IMR-90 (cell line): ENCODE data around the gene OR52I2. TPM values are rescaled to one million over a fixed set of nuclear protein-coding genes. Genes with fewer than 3 reads are reported as not detected.

ENCODE experiments used
- ATAC-seq: fragments of 200-7000 bp; cut with Tn5 transposase; 2 replicates; pipeline ENCODE4 v1.9.1; 2020; ENCODE audit warnings: low read depth, mild to moderate bottlenecking, moderate library complexity
- BruUV-seq: library from RNA; stranded (reverse); fragments of 400-500 nt; replicated peaks from 2 replicates; lab custom pipeline; 2021; lab: Mats Ljungman, UMichigan
- CTCF ChIA-PET: fragments of 300-600 bp; formaldehyde crosslinking; extraction: SDS; loops from one replicate; lab custom pipeline; 2021; ENCODE audit warnings: antibody characterized with exemption; lab: Yijun Ruan, JAX
- POLR2A ChIA-PET: fragments of 300-600 bp; sonication (Branson Sonifier 250); formaldehyde crosslinking; loops from one replicate; lab custom pipeline; 2022; ENCODE audit warnings: antibody characterized with exemption; ENCODE audit not compliant: unreplicated experiment; lab: Charles Lee
- DNase-seq: peaks from one replicate; pipeline ENCODE4 v3.0.0; 2013
- H2AFZ ChIP-seq: replicated peaks from 2 replicates; pipeline ENCODE3; 2013; ENCODE audit warnings: low read length, mild to moderate bottlenecking; ENCODE audit not compliant: poor library complexity
- H2AK5ac ChIP-seq: 2 replicates; pipeline ENCODE4 v1.6.1; 2013; ENCODE audit warnings: low read depth, low read length, inconsistent platforms
- H2AK9ac ChIP-seq: replicated peaks from 2 replicates; pipeline ENCODE3; 2013; ENCODE audit warnings: mild to moderate bottlenecking, low read depth, low read length, moderate library complexity; ENCODE audit not compliant: poor library complexity
- H2BK120ac ChIP-seq: 2 replicates; pipeline ENCODE4 v1.6.1; 2013; ENCODE audit warnings: low read depth, low read length, inconsistent platforms
- H2BK15ac ChIP-seq: 3 replicates; pipeline ENCODE4 v1.6.1; 2013; ENCODE audit warnings: low read depth, low read length, inconsistent platforms
- H2BK20ac ChIP-seq: 2 replicates; pipeline ENCODE4 v1.6.1; 2013; ENCODE audit warnings: low read depth, mild to moderate bottlenecking, inconsistent platforms, low read length, moderate library complexity
- H2BK5ac ChIP-seq: 2 replicates; pipeline ENCODE4 v1.6.1; 2013; ENCODE audit warnings: mild to moderate bottlenecking, low read depth, low read length, inconsistent platforms; ENCODE audit not compliant: poor library complexity, severe bottlenecking
- H3K14ac ChIP-seq: replicated peaks from 2 replicates; pipeline ENCODE4 v1.6.1; 2013; ENCODE audit warnings: low read depth, low read length, inconsistent platforms
- H3K18ac ChIP-seq: 2 replicates; pipeline ENCODE4 v1.6.1; 2013; ENCODE audit warnings: low read depth, low read length, control low read depth
- H3K23ac ChIP-seq: 2 replicates; pipeline ENCODE4 v1.6.1; 2013; ENCODE audit warnings: low read depth, low read length, inconsistent platforms
- H3K27ac ChIP-seq: 2 replicates; pipeline ENCODE4 v1.5.1; 2013; ENCODE audit warnings: mild to moderate bottlenecking, control low read depth, low read length; ENCODE audit not compliant: insufficient read depth
- H3K27me3 ChIP-seq: 2 replicates; pipeline ENCODE4 v1.6.1; 2013; ENCODE audit warnings: low read length; ENCODE audit not compliant: control insufficient read depth, insufficient read depth
- H3K36me3 ChIP-seq: 2 replicates; pipeline ENCODE4 v1.6.1; 2013; ENCODE audit warnings: low read length, mixed read lengths; ENCODE audit not compliant: control insufficient read depth, insufficient read depth
- H3K4ac ChIP-seq: 2 replicates; pipeline ENCODE4 v1.6.1; 2013; ENCODE audit warnings: low read depth, low read length, inconsistent platforms
- H3K4me1 ChIP-seq: 2 replicates; pipeline ENCODE4 v1.6.1; 2013; ENCODE audit warnings: low read length, mixed read lengths; ENCODE audit not compliant: control insufficient read depth, insufficient read depth
- H3K4me2 ChIP-seq: 2 replicates; pipeline ENCODE4 v1.6.1; 2013; ENCODE audit warnings: low read depth, mild to moderate bottlenecking, control low read depth, low read length, moderate library complexity
- H3K4me3 ChIP-seq: 2 replicates; pipeline ENCODE4 v1.5.1; 2013; ENCODE audit warnings: low read depth, mild to moderate bottlenecking, control low read depth, low read length, moderate library complexity; ENCODE audit not compliant: insufficient read depth
- H3K56ac ChIP-seq: 2 replicates; pipeline ENCODE4 v1.6.1; 2013; ENCODE audit warnings: low read length, inconsistent platforms; ENCODE audit not compliant: insufficient read depth; ENCODE audit errors: extremely low read depth
- H3K79me1 ChIP-seq, 2 experiments: 2 replicates each; pipeline ENCODE4 v1.6.1; 2013; ENCODE audit warnings: low read length in 2 of 2, inconsistent platforms in 1 of 2, low read depth in 1 of 2
- H3K9ac ChIP-seq: 2 replicates; pipeline ENCODE4 v1.6.1; 2013; ENCODE audit warnings: low read depth, low read length, control low read depth
- H3K9me1 ChIP-seq: 2 replicates; pipeline ENCODE4 v1.6.1; 2013; ENCODE audit warnings: low read length, inconsistent platforms; ENCODE audit not compliant: insufficient read depth
- H3K9me3 ChIP-seq: 2 replicates; pipeline ENCODE4 v1.6.1; 2013; ENCODE audit warnings: low read length; ENCODE audit not compliant: control insufficient read depth, insufficient read depth
- H4K20me1 ChIP-seq: 2 replicates; pipeline ENCODE4 v1.6.1; 2013; ENCODE audit warnings: low read length, inconsistent platforms; ENCODE audit not compliant: insufficient read depth
- H4K5ac ChIP-seq: 2 replicates; pipeline ENCODE4 v1.6.1; 2013; ENCODE audit warnings: mild to moderate bottlenecking, low read depth, low read length, control low read depth
- H4K8ac ChIP-seq, 2 experiments: 2 replicates each; pipeline ENCODE4 v1.6.1; 2013; ENCODE audit warnings: low read depth in 2 of 2, low read length in 2 of 2, control low read depth in 1 of 2, inconsistent platforms in 1 of 2
- H4K91ac ChIP-seq: 2 replicates; pipeline ENCODE4 v1.6.1; 2013; ENCODE audit warnings: low read depth, low read length, inconsistent platforms; ENCODE audit not compliant: insufficient read depth
- CEBPB ChIP-seq: IDR thresholded peaks from 2 replicates; pipeline ENCODE4 v1.6.1; 2012; ENCODE audit warnings: low read depth, low read length, improper control_type of control experiment
- CTCF ChIP-seq: conservative IDR thresholded peaks from 2 replicates; pipeline ENCODE4 v1.5.1; 2012; ENCODE audit warnings: mild to moderate bottlenecking, low read depth, low read length, improper control_type of control experiment
- FOS ChIP-seq: fragments of 150-350 bp; IDR thresholded peaks from 2 replicates; pipeline ENCODE4 v1.6.1; 2016; ENCODE audit warnings: low read depth, low read length
- MAFK ChIP-seq: IDR thresholded peaks from 2 replicates; pipeline ENCODE4 v1.6.1; 2012; ENCODE audit warnings: low read depth, low read length, improper control_type of control experiment
- MAZ ChIP-seq: IDR thresholded peaks from 2 replicates; pipeline ENCODE4 v1.6.1; 2012; ENCODE audit warnings: low read depth, mild to moderate bottlenecking, low read length, improper control_type of control experiment, moderate library complexity, borderline replicate concordance
- MXI1 ChIP-seq: IDR thresholded peaks from 2 replicates; pipeline ENCODE4 v1.6.1; 2012; ENCODE audit warnings: low read depth, mild to moderate bottlenecking, low read length, moderate library complexity, borderline replicate concordance
- POLR2A ChIP-seq: IDR thresholded peaks from 2 replicates; pipeline ENCODE4 v1.6.1; 2012; ENCODE audit warnings: mild to moderate bottlenecking, low read depth, low read length
- RCOR1 ChIP-seq: IDR thresholded peaks from 2 replicates; pipeline ENCODE4 v1.6.1; 2012; ENCODE audit warnings: mild to moderate bottlenecking, low read length, improper control_type of control experiment; ENCODE audit not compliant: insufficient replicate concordance
- WGBS, 2 experiments: methylation state at CpG; one replicate each; pipeline versions ENCODE4 v1.1.5 to v1.1.7; 2013; ENCODE audit warnings: missing lambda C conversion rate in 2 of 2; ENCODE audit not compliant: insufficient read length in 1 of 2; ENCODE audit errors: extremely low coverage in 2 of 2; 5-methylcytosine and 5-hydroxymethylcytosine counted together
- dilution Hi-C: fragments of 300-500 bp; cut with HindIII; formaldehyde crosslinking; loops from one replicate; pipeline ENCODE4 v1.14.3; 2018; ENCODE audit warnings: low sequenced_read_pairs; ENCODE audit not compliant: unreplicated experiment
- in situ Hi-C: fragments of 300-500 bp; cut with MboI; formaldehyde crosslinking; loops from 3 replicates; pipeline ENCODE4 v1.14.3; 2019; ENCODE audit warnings: low sequenced_read_pairs, inconsistent platforms, mixed read lengths
- intact Hi-C: fragments of 100-400 bp; cut with micrococcal nuclease; formaldehyde crosslinking; loops from 2 replicates; pipeline ENCODE4 v1.10.0; 2022
- polyA plus RNA-seq, 3 experiments: library from polyadenylated mRNA; depleted of rRNA; stranded (reverse); fragments of >200 nt; gene quantifications; 2 replicates each; pipeline ENCODE4 v1.2.3, GENCODE V29; 2012; ENCODE audit warnings: low replicate concordance in 1 of 3
- total RNA-seq: library from RNA; depleted of rRNA; stranded (reverse); fragments of >200 nt; gene quantifications from 2 replicates; pipeline ENCODE4 v1.2.3, GENCODE V29; 2012
- TF ChIP-seq, protein P1 (sequence below): fragments of 150-350 bp; IDR thresholded peaks from 2 replicates; pipeline ENCODE4 v1.6.1; 2017; ENCODE audit warnings: mild to moderate bottlenecking, antibody characterized with exemption, low read length, low read depth

Gene OR52I2
- total and polyA plus RNA-seq, 2 of the 4 experiments (the other 2 are of a cell fraction): not detected

- in situ Hi-C loops: no loop called here
- Histone ChIP-seq H3K56ac (no peak overlapping the region), H3K79me1 (no peaks in the 10 kb centered on the region), H3K9me1 (no peaks in the 10 kb centered on the region), H2AK9ac (no peak overlapping the region), H3K9me3 (no peaks in the 10 kb centered on the region), H3K27me3 (no peaks in the 10 kb centered on the region), H2AK5ac (no peak overlapping the region), H3K4me1 (no peaks in the 10 kb centered on the region), H4K8ac (no peak overlapping the region), H4K91ac (no peak overlapping the region), H3K4me3 (no peak overlapping the region), H3K14ac (no peak overlapping the region), H3K18ac (no peak overlapping the region), H3K9ac (no peak overlapping the region), H3K36me3 (no peaks in the 10 kb centered on the region), H3K4me2 (no peak overlapping the region), H2AFZ (no peak overlapping the region), H3K4ac (no peak overlapping the region), H3K23ac (no peak overlapping the region), H2BK15ac (no peak overlapping the region), H3K27ac (no peak overlapping the region), H4K20me1 (no peaks in the 10 kb centered on the region), H2BK5ac (no peak overlapping the region), H4K5ac (no peak overlapping the region), H2BK120ac (no peak overlapping the region), H2BK20ac (no peak overlapping the region)
- TF ChIP-seq FOS (no peak), CTCF (no peak), POLR2A (no peak), MAZ (no peak), CEBPB (no peak), MXI1 (no peak), MAFK (no peak), RCOR1 (no peak)
- TF ChIP-seq, protein P1, sequence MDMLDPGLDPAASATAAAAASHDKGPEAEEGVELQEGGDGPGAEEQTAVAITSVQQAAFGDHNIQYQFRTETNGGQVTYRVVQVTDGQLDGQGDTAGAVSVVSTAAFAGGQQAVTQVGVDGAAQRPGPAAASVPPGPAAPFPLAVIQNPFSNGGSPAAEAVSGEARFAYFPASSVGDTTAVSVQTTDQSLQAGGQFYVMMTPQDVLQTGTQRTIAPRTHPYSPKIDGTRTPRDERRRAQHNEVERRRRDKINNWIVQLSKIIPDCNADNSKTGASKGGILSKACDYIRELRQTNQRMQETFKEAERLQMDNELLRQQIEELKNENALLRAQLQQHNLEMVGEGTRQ: no peak
- no TSS peak for BruUV-seq
- intact Hi-C loops: no loop called here
- dilution Hi-C loops: no loop called here
- no peak for ATAC-seq
- WGBS, 2 experiments: no CpG with 5 or more reads among the region's 1 CpG
- DNase-seq: no peak
- POLR2A ChIA-PET: no interaction called here
- CTCF ChIA-PET: no interaction called here
These were observed 21.1 kb upstream of the OR52I2 start for GRCh38 chr11:4560467-4560866.
